SIG-M5 treated with dmso at 0.1 percent for 504 hours (cell line): Measurements from ENCODE around the gene CDHR2.
"Not testable (repeated sequence)": the region's sequence is repeated elsewhere in the genome, so short reads cannot be mapped to it uniquely, and the experiment has no call there.

Source experiments
- DNase-seq: peaks from one replicate; lab custom pipeline; 2025; ENCODE audit not compliant: unreplicated experiment; lab: John Stamatoyannopoulos, UW

CDHR2 gene

DNA sequence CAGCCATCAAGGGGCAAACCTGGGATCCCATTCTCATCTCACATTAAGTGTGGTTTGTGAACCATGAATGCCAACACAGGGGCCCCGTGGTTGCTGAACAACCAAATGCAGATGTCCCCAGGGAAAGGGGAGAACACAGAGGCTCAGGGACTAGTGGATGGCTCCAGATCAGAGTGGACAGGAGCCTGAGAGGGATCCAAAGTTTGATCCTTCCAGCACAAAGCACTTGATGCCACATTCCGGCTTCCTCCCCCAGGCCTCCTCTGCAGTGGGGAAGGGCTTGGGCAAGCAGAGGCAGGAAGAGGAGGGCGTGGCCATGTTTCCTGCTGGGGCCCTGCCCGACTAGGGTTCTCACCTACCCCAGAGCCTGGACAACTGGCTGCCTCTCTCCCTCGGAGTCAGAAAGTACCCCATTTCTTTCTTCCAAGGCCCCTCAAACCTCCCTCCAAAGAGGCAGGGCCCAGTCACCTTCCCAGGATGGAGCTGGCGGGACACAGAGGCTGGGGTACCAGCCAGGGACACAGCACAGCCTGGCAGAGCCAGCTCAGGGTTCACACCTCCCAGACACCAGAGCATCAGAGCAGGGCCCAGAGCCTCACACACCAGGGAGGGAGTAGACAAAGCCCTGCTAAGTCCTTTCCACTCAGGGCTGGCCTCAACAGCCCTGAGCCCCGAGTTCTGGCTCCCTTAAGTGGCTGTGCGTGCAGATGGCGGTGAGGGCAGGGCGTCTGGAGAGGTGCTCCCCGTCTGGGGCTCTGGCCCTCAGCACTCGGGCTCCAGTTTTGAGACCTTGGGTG is 7.6 kb upstream of the CDHR2 start:
- peak; percentile 84 for DNase-seq

DNA sequence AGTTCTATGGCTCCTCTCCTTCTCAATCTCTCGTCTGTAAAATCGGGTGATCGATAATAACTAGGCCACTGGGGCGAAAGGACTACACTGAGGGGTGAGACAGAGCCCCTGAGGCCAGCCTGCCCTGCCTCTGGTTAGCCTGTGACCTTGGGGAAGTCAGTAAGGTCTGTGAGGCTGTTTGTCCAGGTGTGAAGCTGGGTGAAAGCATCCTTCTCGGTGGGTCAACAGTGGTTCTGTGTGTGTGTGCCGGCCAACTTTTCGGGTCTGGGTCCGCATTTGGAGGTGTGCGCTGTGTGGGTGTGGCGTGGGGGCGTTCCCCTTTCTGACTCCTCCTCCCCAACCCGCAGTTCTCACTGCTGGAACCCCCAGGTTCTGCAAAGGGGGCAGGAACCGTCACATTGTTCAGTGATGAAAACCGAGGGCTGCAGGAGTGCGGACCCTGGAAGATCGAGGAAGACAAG is 7.0 kb upstream of the CDHR2 start:
- peak; percentile 45 for DNase-seq

DNA sequence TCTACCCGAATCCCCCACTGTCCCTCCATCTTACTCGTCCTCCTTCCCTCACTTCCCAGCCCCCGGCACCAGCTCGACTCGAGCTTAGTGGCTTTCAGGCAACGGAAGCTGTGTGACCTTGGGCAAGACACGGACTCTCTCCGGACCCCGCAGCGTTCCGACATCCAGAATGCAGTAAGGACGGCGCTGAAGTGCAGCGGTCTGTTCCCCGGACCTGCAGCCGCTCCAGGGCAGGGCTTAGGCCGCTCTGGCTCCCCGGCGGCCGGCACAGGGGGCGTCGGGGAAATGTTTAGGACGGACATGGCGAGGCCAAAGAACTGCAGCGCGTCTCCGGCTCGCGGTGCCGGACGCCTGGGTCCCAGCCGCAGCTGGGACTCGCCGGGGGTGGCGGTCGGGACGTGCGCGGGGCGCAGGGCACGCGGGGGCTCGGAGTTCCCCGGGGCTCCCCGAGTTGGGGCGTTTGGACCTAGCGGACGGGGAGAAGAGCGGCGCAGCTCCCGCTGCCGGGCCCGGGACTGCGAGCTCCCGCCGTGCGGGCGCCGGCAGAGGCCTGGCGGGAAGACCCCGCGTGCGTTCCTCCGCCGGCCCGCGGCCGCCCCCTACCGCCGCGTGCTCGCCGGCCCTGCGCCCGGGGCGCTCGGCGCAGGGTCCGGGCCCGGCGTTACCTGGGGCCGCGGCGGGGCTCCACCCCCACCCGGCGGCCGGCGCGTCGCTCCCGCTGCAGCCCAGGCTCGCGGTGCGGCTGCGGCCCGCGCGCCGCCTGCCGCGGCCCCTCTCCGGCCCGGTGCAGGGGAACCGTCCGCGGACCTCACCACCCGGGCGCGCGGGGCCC is 6.3 kb upstream of the CDHR2 start:
- DNase-seq, result no peak

GRCh38 chr5:176543428-176544182 is 5.5 kb upstream of the CDHR2 start:
- DNase-seq, result peak; percentile 79

DNA sequence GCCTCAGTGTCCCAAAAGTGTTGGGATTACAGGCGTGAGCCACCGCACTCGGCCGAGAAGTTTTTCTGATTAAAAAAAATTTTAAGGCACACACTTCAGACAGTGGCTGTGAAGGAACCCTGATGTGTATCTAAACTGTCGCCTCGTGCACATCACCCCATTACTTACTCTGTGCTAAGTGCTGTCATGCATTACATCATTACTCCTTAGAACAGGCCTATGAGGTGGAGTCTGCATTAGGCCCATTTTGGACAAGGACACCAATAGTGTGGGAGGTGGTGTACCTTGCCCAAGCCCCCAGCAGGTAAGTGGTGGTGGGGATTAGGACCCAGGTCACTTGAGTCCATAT is 3.8 kb upstream of the CDHR2 start:
- no peak for DNase-seq

GRCh38 chr5:176545737-176546509 is 3.2 kb upstream of the CDHR2 start:
- DNase-seq, result no peak

GRCh38 chr5:176547802-176548201 is 1.3 kb upstream of the CDHR2 start:
- DNase-seq, result peak; percentile 48

- DNase-seq, result no peak
Observed at GRCh38 chr5:176549871-176550270, 729 bp downstream of the CDHR2 start.

DNA sequence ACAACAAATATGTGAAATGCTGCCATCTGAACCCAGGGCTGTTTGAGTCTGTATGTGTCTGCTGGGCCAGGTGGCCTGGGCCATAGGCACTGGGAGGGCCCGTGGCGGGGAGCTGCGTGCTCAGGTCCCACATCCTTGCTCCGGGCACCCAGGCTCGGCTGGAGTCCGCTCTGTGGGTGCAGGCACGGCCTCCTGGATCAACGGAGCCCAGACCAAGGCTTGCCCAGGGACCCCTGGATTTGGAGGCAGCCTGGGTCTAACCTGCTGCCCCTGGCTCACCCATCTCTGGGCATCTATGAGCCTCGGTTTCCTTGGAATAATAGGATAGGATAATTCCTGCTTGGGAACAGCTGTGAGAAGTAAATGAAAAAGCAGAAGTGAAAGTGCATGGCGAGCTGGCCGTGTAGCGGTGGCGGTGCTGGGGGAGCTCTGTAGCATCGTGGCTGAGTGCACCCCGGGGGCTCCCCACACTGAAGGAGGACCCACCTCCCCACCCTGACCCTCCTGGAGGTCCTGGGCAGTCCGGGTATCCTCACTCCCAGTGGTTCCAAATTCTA is 1.2 kb downstream of the CDHR2 start:
- peak; percentile 62 for DNase-seq

- not testable (repeated sequence) for DNase-seq
Observed at GRCh38 chr5:176550937-176551336, 1.8 kb downstream of the CDHR2 start.

- DNase-seq, result no peak
Observed at GRCh38 chr5:176552332-176552869, 3.3 kb downstream of the CDHR2 start.

DNA sequence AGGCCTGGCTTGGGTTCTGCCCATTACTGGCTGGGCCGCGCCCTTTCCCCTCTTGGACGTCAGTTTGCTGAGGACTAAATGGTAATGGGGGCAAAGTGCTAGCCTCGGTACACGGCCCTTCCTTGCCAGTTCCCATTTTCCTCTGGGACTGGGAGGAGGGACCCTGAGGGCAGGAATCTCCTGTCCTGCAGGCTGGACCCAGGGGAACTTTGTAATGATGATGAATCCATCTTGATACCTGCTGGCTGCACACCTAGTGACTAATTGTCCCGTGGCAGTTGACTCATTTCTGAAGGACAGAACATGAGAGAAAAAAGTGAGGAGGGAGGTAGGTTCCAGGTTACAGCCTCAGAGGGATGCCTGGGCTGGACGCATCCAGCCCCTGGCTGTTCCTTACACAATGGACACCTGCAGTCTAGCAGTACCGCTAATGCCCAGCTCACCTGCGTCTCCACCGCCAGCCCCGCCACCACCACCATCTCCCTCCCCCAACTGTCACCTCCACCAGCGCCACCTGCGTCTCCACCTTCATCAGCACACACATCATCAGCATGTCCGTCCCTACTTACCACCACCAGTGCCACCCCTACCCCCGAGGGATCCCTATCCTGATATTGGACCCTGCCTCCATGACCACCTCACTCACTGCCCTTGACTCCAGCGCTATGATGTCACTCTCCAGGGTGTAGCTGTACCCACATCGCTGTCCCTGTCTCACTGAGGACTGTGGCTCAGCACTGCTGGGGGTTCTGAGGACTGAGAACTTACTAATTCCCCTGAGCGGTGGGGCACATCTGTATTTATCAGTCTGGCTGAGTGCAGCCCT is 4.3 kb downstream of the CDHR2 start:
- DNase-seq, result no peak

DNA sequence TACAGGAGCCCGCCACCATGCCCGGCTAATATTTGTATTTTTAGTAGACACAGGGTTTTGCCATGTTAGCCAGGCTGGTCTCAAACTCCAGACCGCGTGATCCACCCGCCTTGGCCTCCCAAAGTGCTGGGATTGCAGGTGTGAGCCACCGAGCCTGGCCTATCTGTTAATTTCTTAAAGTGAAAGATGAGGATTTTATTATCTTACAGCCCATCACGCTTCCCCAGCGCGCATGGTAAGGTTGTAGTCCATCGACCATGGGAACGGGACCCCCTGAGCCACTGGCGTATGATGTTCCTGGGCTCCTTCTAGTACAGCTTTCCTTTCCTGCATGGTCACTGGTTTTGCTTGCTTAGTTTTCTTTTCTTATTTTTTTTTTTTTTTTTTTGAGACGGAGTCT is 8.7 kb downstream of the CDHR2 start:
- no peak for DNase-seq

DNA sequence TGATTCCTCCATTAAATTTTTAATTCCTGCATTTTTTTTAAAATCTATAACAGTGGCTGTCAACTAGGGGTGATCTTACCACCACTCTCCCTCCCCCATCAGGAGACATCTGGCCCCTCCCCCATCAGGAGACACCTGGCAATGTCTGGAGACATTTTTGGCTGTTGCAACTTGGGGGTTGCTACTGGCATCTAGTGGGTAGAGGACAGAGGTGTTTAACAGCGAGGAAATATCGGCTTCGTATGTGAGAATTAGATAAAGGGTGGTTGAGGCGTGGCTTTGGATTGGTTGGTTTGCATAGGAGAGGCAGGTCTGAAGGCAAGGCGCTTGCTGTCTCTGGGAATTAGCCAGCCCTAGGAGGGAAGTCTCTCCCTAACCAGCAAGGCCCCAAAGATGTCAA is 10.5 kb downstream of the CDHR2 start:
- no peak for DNase-seq

GRCh38 chr5:176560364-176560763 is 11.2 kb downstream of the CDHR2 start:
- no peak for DNase-seq

- no peak for DNase-seq
Observed at GRCh38 chr5:176561259-176561658, 12.1 kb downstream of the CDHR2 start.

DNA sequence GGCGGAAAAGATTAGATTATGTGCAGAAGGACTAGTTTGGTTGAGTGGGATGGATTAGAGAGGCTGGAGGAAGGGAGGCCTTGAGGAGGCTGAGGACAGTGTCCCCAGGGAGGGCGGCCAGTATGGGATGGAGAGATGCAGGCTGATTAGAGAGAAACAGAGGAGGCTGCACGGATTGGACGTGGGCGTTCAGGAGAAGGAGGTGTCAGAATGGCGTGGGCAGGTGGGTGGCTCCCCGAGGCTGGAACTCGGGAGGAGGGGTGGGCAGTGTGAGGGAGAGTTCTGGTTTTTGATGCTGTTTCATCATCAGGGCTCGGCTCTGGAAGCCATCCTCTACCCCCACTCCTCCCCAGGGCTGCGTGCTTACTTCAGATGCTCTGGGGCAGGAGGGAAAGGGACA is 13.0 kb downstream of the CDHR2 start:
- no peak for DNase-seq

- DNase-seq, result no peak
Observed at GRCh38 chr5:176564002-176564401, 14.9 kb downstream of the CDHR2 start.

DNA sequence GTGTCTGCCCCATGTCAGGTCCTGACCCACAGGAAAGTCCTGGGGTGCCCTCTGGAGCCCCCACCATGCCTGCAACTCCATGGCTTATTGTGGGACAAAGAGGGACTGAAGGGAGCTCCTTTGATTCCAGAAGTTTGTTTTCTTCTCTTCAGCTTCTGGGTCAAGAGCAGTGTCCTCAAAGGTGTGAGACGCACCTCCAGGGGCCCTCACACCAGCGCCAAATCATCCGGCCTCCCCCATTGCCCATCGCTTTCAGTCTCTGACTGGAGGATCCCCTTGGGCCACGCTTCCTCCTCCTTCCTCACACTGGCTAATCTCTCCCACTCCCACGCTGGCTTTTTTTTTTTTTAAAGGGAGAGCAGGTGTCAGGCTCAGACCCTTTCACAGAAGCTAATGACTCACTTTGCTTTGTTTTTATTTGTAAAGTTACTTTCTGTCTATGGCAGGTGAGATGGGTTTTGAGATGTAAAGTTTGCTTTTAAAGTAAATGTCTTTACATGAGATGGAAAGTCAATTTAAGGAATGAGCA is 16.7 kb downstream of the CDHR2 start:
- DNase-seq, result no peak
